Heart left ventricle (tissue), 16 donors: Measurements from ENCODE around the gene CLEC18A. TPM values are rescaled to one million over a fixed set of nuclear protein-coding genes. Genes with fewer than 3 reads are reported as not detected.
A peak's percentile ranks its signal among the peaks of the same experiment; 100 is the strongest.
"Not testable (repeated sequence)": the region's sequence is repeated elsewhere in the genome, so short reads cannot be mapped to it uniquely, and the experiment has no call there.

Experiments
- ATAC-seq, 4 donors: fragments of 200-7000 bp; cut with Tn5 transposase; one replicate each; pipeline ENCODE4 v1.9.1; 2020 to 2022; ENCODE audit warnings: moderate library complexity in 4 of 4, mild to moderate bottlenecking in 3 of 4, moderate number of reproducible peaks in 1 of 4
- DNase-seq, 5 donors: peaks; one replicate each; pipeline ENCODE4 v3.0.0-alpha.2; 2020
- H3K27ac ChIP-seq, 12 donors: fragments of 200-600 bp; sonication (generic) in 4 of 12; one replicate each; pipeline versions ENCODE4 v1.5.0 to v1.8.0; 2016 to 2022; ENCODE audit warnings: mild to moderate bottlenecking in 2 of 12
- H3K27me3 ChIP-seq, 9 donors: fragments of 200-600 bp; sonication (generic) in 2 of 9; one replicate each; pipeline versions ENCODE4 v1.5.1 to v1.8.0; 2016 to 2022; ENCODE audit warnings: mild to moderate bottlenecking in 3 of 9
- H3K36me3 ChIP-seq, 9 donors: fragments of 200-600 bp; sonication (generic) in 2 of 9; one replicate each; pipeline versions ENCODE4 v1.5.0 to v1.8.0; 2018 to 2022; ENCODE audit warnings: mild to moderate bottlenecking in 2 of 9
- H3K4me1 ChIP-seq, 12 donors: fragments of 200-600 bp; sonication (generic) in 4 of 12; one replicate each; pipeline versions ENCODE4 v1.5.0 to v1.8.0; 2016 to 2022; ENCODE audit warnings: mild to moderate bottlenecking in 3 of 12
- H3K4me3 ChIP-seq, 12 donors: fragments of 200-600 bp; sonication (generic) in 4 of 12; one replicate each; pipeline versions ENCODE4 v1.5.0 to v1.8.0; 2017 to 2022; ENCODE audit warnings: mild to moderate bottlenecking in 9 of 12, moderate library complexity in 4 of 12
- H3K9me3 ChIP-seq, 12 donors: fragments of 200-600 bp; sonication (generic) in 4 of 12; one replicate each; pipeline versions ENCODE4 v1.5.0 to v1.8.0; 2016 to 2022; ENCODE audit warnings: mild to moderate bottlenecking in 1 of 12
- WGBS, 4 donors: extraction: QIAGEN DNeasy Blood & Tissue Kit in 2 of 4; methylation state at CpG; one replicate each; pipeline versions ENCODE4 v1.1.5 to v1.1.7; 2013 to 2018; 5-methylcytosine and 5-hydroxymethylcytosine counted together
- intact Hi-C, 10 donors: fragments of 100-400 bp; cut with DNase I; formaldehyde crosslinking; loops; one replicate each; pipeline versions ENCODE4 v1.11.1 to v1.14.2; 2022
- microRNA counts, 2 donors: library from miRNA; unstranded; fragments of <30 nt; microRNA quantifications; one replicate each; lab custom pipeline; 2016
- microRNA-seq, 4 donors: library from miRNA; unstranded; fragments of <30 nt; microRNA quantifications; one replicate each; pipeline versions ENCODE4 to v1.2.0, GENCODE V29; 2017 to 2020
- polyA plus RNA-seq, 2 donors: library from polyadenylated mRNA; stranded (reverse); fragments of 200-250 nt; gene quantifications; one replicate each; pipeline ENCODE4 v1.2.3, GENCODE V29; 2013
- total RNA-seq, 9 donors: library from RNA; depleted of rRNA in 2 of 9; stranded (reverse); fragments of >200 nt in 2 of 9; fragmentation: NEBNext Ultra II Directional in 3 of 9; extraction: Animal tissue kit (Norgen Biotek cat#: 25700) in 3 of 9; gene quantifications; one replicate each; pipeline versions ENCODE4 v1.1.0 to v1.2.4, GENCODE V29; 2016 to 2023
- donor health status: ischemic (EF 13 %, LVEDD 7.1; RV severe dilation, severe dysfunction).
- donor health status: healthy with polysubstance abuse.
- donor health status: DM: no; HTN: yes; CAD: no.
- donor health status: DM: no; HTN: no; CAD: no.
- donor health status: ischemic (EF 25% LVEDD 6.9; RV normal size, moderate dysfunction).
- donor health status: ischemic (EF 25% LVEDD 5.7; RV mildly dilated, moderate dysfunction).
- donor health status: healthy.
- donor health status: DM: yes; HTN: yes; CAD: no.
- donor health status: ischemic (EF 35%, LVEDD 5.7; RV mildly dilated, moderate dysfunction).
- donor health status: nonischemic (EF 11% LVEDD 7.7; RV severe dilation, severe dysfunction).
- donor health status: DM: yes; HTN: yes; CAD: no.
- donor health status: PGD.
- donor health status: ischemic (EF 29% LVEDD 5.4; RV normal size, mild dysfunction).
- donor health status: nonischemic (EF 23%, LVEDD 6.1; RV moderate dilation, normal function).

The CLEC18A gene
- total and polyA plus RNA-seq, 11 donors, result 0.08 to 1.1 (median 0.13) TPM; not detected in 5

DNA sequence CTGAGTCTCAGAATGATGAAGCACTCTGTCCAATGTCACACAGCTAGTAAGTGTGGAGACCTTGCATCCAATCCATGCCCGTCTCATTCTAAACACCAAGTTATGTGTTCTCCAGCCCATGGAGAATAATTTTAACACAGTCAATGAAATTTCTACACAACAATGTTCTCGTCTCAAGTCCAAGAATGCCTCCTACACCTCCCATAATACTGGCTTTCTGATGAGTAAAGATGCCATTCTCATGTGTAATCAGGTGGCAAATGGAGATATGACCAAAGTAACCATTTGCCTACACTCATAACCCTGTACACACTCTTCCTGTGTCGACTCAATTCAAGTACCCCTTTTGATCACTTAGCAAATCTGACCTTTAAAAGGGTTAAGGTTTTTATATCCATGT lies 46.8 kb downstream of the CLEC18A start:
- ATAC-seq, H3K9me3 ChIP-seq, DNase-seq, H3K27me3 ChIP-seq, intact Hi-C loops, H3K27ac ChIP-seq, H3K4me3 ChIP-seq, H3K4me1 ChIP-seq: not testable (repeated sequence)
- WGBS, 4 donors, result 53 to 77% (median 62%) methylated on average over 3 of the region's 3 CpGs
- H3K36me3 ChIP-seq, result peaks cover 0 to 36% (median 19%) of the 10 kb centered on the region in 9 donors

GRCh38 chr16:69999801-70000200 lies 48.7 kb downstream of the CLEC18A start:
- Histone ChIP-seq H3K36me3 (peaks cover 0 to 39% (median 13%) of the 10 kb centered on the region in 9 donors), H3K27ac (peak overlapping the region in 1 of 12 donors; percentile 24)
- ATAC-seq, DNase-seq, H3K9me3 ChIP-seq, H3K27me3 ChIP-seq, H3K4me1 ChIP-seq, H3K4me3 ChIP-seq, intact Hi-C loops: not testable (repeated sequence)
- 87 to 94% (median 90%) methylated on average over 9 of the region's 9 CpGs for WGBS, 4 donors

DNA sequence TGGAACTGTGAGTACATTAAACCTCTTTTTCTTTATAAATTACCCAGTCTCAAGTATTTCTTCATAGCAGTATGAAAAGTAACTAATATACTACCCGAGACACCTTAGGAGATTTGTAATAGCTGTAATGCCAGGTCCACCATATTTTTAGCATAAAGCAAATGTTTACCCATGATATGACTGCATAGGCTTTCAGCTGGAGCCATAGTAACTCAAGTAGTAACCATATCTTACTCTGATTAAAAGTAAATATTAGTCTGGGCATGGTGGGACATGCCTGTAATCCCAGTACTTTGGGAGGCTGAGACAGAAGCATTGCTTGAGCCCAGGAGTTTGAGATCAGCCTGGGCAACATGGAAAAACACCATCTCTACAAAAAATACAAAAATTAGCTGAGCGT lies 52.4 kb downstream of the CLEC18A start:
- H3K4me3 ChIP-seq, H3K27me3 ChIP-seq, H3K4me1 ChIP-seq, ATAC-seq, DNase-seq, intact Hi-C loops, H3K9me3 ChIP-seq, H3K27ac ChIP-seq: not testable (repeated sequence)
- H3K36me3 ChIP-seq, result peaks cover 0 to 34% (median 15%) of the 10 kb centered on the region in 9 donors
- WGBS, 4 donors, result 95 to 100% (median 98%) methylated on average over 2 of the region's 2 CpGs

DNA sequence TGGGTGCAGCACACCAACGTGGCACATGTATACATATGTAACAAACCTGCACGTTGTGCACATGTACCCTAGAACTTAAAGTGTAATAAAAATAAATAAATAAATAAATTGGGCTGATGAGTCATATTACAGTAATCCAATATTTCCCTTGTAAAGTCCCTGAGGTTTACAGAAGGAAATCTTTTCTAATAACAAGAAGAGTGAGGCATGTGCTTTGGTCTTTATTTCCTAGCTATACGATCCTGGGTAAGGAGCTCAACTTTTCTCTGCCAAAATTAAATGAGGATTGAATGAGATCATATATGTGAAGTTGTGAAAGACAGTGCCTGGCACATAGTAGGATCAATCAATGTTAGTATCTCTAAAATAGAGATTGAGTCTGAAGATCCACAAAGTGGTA lies 57.5 kb downstream of the CLEC18A start:
- H3K4me3 ChIP-seq, DNase-seq, intact Hi-C loops, H3K27me3 ChIP-seq, ATAC-seq, H3K27ac ChIP-seq, H3K4me1 ChIP-seq, H3K9me3 ChIP-seq: not testable (repeated sequence)
- 90 to 97% (median 94%) methylated on average over 3 of the region's 3 CpGs for WGBS, 4 donors
- H3K36me3 ChIP-seq, result peaks cover 0 to 56% (median 20%) of the 10 kb centered on the region in 9 donors

- intact Hi-C loops, H3K9me3 ChIP-seq, DNase-seq, H3K4me3 ChIP-seq, ATAC-seq, H3K27me3 ChIP-seq, H3K4me1 ChIP-seq, H3K27ac ChIP-seq: not testable (repeated sequence)
- peaks cover 0 to 62% (median 25%) of the 10 kb centered on the region in 9 donors for H3K36me3 ChIP-seq
- 93 to 96% (median 95%) methylated on average over 8 of the region's 8 CpGs for WGBS, 4 donors
Observed at GRCh38 chr16:70010615-70011014, 59.5 kb downstream of the CLEC18A start.

DNA sequence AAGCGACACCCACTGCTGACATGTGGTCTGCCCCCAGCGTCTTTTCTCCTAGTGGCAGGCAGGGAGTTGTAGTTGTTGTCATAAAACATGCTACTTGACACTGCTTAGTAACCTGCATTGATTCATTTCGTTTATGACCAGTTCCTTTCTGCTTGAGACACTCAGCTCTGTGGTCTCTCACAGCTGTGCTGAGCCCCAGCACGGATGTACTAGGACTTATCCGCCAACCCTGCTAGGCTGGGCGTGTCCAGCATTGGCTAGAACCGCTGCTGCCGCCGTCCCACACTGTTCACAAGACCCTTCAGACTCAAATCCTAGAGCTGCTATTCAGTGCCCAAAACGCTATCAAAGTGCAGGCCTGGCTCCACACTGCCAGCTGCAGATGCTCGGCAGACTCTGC lies 60.0 kb downstream of the CLEC18A start:
- H3K4me3 ChIP-seq, H3K27ac ChIP-seq, H3K27me3 ChIP-seq, DNase-seq, intact Hi-C loops, H3K4me1 ChIP-seq, H3K9me3 ChIP-seq: not testable (repeated sequence)
- 82 to 87% (median 85%) methylated on average over 3 to 10 of the region's 11 CpGs for WGBS, 4 donors
- peak in 1 of 4 donors; percentile 48 for ATAC-seq
- peaks cover 0 to 67% (median 29%) of the 10 kb centered on the region in 9 donors for H3K36me3 ChIP-seq

- H3K27me3 ChIP-seq, H3K4me3 ChIP-seq, intact Hi-C loops, H3K27ac ChIP-seq, DNase-seq, ATAC-seq, H3K9me3 ChIP-seq, H3K4me1 ChIP-seq: not testable (repeated sequence)
- H3K36me3 ChIP-seq, result peaks cover 0 to 69% (median 33%) of the 10 kb centered on the region in 9 donors
- WGBS, 4 donors, result 88 to 97% (median 93%) methylated on average over 11 of the region's 11 CpGs
Observed at GRCh38 chr16:70012354-70012753, 61.2 kb downstream of the CLEC18A start.

- H3K27ac ChIP-seq, intact Hi-C loops, H3K27me3 ChIP-seq, H3K4me1 ChIP-seq, DNase-seq, H3K9me3 ChIP-seq, H3K4me3 ChIP-seq, ATAC-seq: not testable (repeated sequence)
- 90 to 96% (median 93%) methylated on average over 10 to 11 of the region's 11 CpGs for WGBS, 4 donors
- peaks cover 0 to 75% (median 39%) of the 10 kb centered on the region in 9 donors for H3K36me3 ChIP-seq
Observed at GRCh38 chr16:70012951-70013350, 61.8 kb downstream of the CLEC18A start.

MicroRNAs encoded within 50 kb of the gene (microRNA counts, 767-probe panel; counts per million panel counts)
- microRNA hsa-miR-140-3p (lab: Ali Mortazavi, UCI), result 1,966 to 2,300 counts per million in 2 donors
- microRNA hsa-miR-140-5p (lab: Ali Mortazavi, UCI), result 3,183 to 3,561 counts per million in 2 donors

Small RNA genes within 50 kb of the gene (microRNA-seq; reads per million reads assigned to microRNA genes)
- 3,043 to 6,060 (median 4,036) reads per million in 4 donors for gene MIR140

Other genes starting within 250 kb of the CLEC18A start
- gene NQO1, start 224.8 kb upstream of the CLEC18A start, total RNA-seq, result 10 to 100 TPM in 8 of 9 donors, 1 to 10 TPM in 1; 7.6 to 76.8 (median 12.8) TPM
- gene NQO1, start 224.8 kb upstream of the CLEC18A start, polyA plus RNA-seq, result 10 to 100 TPM; 11.3 to 14.3 TPM
- gene NOB1, start 196.4 kb upstream of the CLEC18A start, total RNA-seq, result 10 to 100 TPM; 10.9 to 26.0 (median 16.8) TPM
- 10 to 100 TPM in 1 of 2 donors, 1 to 10 TPM in 1; 7.8 to 26.2 TPM for gene NOB1, start 196.4 kb upstream of the CLEC18A start, polyA plus RNA-seq
- gene WWP2, start 189.0 kb upstream of the CLEC18A start, total RNA-seq, result 10 to 100 TPM; 16.5 to 33.2 (median 24.0) TPM
- gene WWP2, start 189.0 kb upstream of the CLEC18A start, polyA plus RNA-seq, result 10 to 100 TPM in 1 of 2 donors, 1 to 10 TPM in 1; 8.4 to 21.2 TPM
- 10 to 100 TPM; 20.2 to 38.3 (median 27.2) TPM for gene PDPR, start 163.0 kb downstream of the CLEC18A start, total RNA-seq
- 10 to 100 TPM in 1 of 2 donors, 1 to 10 TPM in 1; 7.7 to 10.2 TPM for gene PDPR, start 163.0 kb downstream of the CLEC18A start, polyA plus RNA-seq
- under 1 TPM in 5 of 9 donors, not detected in 4; 0.09 to 0.34 (median 0.13) TPM for gene CLEC18C, start 222.5 kb downstream of the CLEC18A start, total RNA-seq
- under 1 TPM in 1 of 2 donors, not detected in 1; 0.15 TPM for gene CLEC18C, start 222.5 kb downstream of the CLEC18A start, polyA plus RNA-seq